Stimulated activated CD4-positive, alpha-beta T cell treated with anti-CD3 and anti-CD28 coated beads, Interleukin-2, amount 100 ng/mL, for 24 hours (primary cell): ENCODE measurements around the gene SMIM23.
"Not testable (repeated sequence)": the region's sequence is repeated elsewhere in the genome, so short reads cannot be mapped to it uniquely, and the experiment has no call there.

Experiments used
- DNase-seq, 2 donors: peaks; one replicate each; pipeline ENCODE4 v3.0.0-alpha.2; 2020

Gene SMIM23

GRCh38 chr5:171774418-171774817 is 11.2 kb upstream of the SMIM23 start:
- DNase-seq: no peak

- no peak for DNase-seq
Measured at GRCh38 chr5:171776213-171776612, 9.4 kb upstream of the SMIM23 start.

GRCh38 chr5:171776770-171777759 is 8.6 kb upstream of the SMIM23 start:
- DNase-seq: no peak

GRCh38 chr5:171781744-171782143 is 3.9 kb upstream of the SMIM23 start:
- DNase-seq: not testable (repeated sequence)

- no peak for DNase-seq
Measured at GRCh38 chr5:171782332-171782966, 3.2 kb upstream of the SMIM23 start.

GRCh38 chr5:171783051-171783450 is 2.6 kb upstream of the SMIM23 start:
- no peak for DNase-seq

- DNase-seq: no peak
Measured at GRCh38 chr5:171789353-171789752, 3.7 kb downstream of the SMIM23 start.

- DNase-seq: no peak
Measured at GRCh38 chr5:171790408-171790807, 4.8 kb downstream of the SMIM23 start.

- no peak for DNase-seq
Measured at GRCh38 chr5:171794470-171794960, 8.9 kb downstream of the SMIM23 start.

- no peak for DNase-seq
Measured at GRCh38 chr5:171795381-171795780, 9.8 kb downstream of the SMIM23 start.

- no peak for DNase-seq
Measured at GRCh38 chr5:171796436-171796835, 10.8 kb downstream of the SMIM23 start.

- DNase-seq: no peak
Measured at GRCh38 chr5:171797543-171797942, 11.9 kb downstream of the SMIM23 start.

- DNase-seq: no peak
Measured at GRCh38 chr5:171798418-171798817, 12.8 kb downstream of the SMIM23 start.

- peak in 1 of 2 donors; percentile 6 for DNase-seq
Measured at GRCh38 chr5:171801839-171802238, 16.2 kb downstream of the SMIM23 start.

GRCh38 chr5:171805746-171806145 is 20.1 kb downstream of the SMIM23 start:
- DNase-seq: no peak

GRCh38 chr5:171806976-171807747 is 21.5 kb downstream of the SMIM23 start:
- DNase-seq: peak in 1 of 2 donors; percentile 8

- no peak for DNase-seq
Measured at GRCh38 chr5:171808453-171808852, 22.8 kb downstream of the SMIM23 start.

- no peak for DNase-seq
Measured at GRCh38 chr5:171808951-171809350, 23.3 kb downstream of the SMIM23 start.

- DNase-seq: no peak
Measured at GRCh38 chr5:171810227-171810626, 24.6 kb downstream of the SMIM23 start.

- no peak for DNase-seq
Measured at GRCh38 chr5:171813270-171813669, 27.7 kb downstream of the SMIM23 start.

GRCh38 chr5:171813813-171814490 is 28.3 kb downstream of the SMIM23 start:
- no peak for DNase-seq

- DNase-seq: no peak
Measured at GRCh38 chr5:171816666-171817065, 31.0 kb downstream of the SMIM23 start.
